Spinal cord (tissue), 10 donors: Measurements from ENCODE around the gene DCBLD1. TPM values are rescaled to one million over a fixed set of nuclear protein-coding genes. Genes with fewer than 3 reads are reported as not detected.

Source experiments
- DNase-seq, 6 donors: peaks; one replicate each; pipeline versions ENCODE4 v3.0.0 to v3.0.0-alpha.2; 2013 to 2015; ENCODE audit warnings: low spot score in 6 of 6, low read depth in 4 of 6
- H3K27ac ChIP-seq: one replicate; pipeline ENCODE4 v1.5.1; 2013; ENCODE audit warnings: low read depth, low read length, control low read depth
- H3K27me3 ChIP-seq: one replicate; pipeline ENCODE4 v1.6.1; 2013; ENCODE audit warnings: low read length; ENCODE audit not compliant: control insufficient read depth, insufficient read depth
- H3K36me3 ChIP-seq: one replicate; pipeline ENCODE4 v1.6.1; 2013; ENCODE audit warnings: low read length; ENCODE audit not compliant: control insufficient read depth, insufficient read depth
- H3K4me1 ChIP-seq: one replicate; pipeline ENCODE4 v1.6.1; 2013; ENCODE audit warnings: low read length; ENCODE audit not compliant: control insufficient read depth, insufficient read depth
- H3K4me3 ChIP-seq: one replicate; pipeline ENCODE4 v1.5.1; 2013; ENCODE audit warnings: low read depth, low read length, control low read depth
- H3K9me3 ChIP-seq: one replicate; pipeline ENCODE4 v1.6.1; 2013; ENCODE audit warnings: low read length; ENCODE audit not compliant: control insufficient read depth, insufficient read depth
- WGBS: methylation state at CpG from one replicate; pipeline ENCODE4 v1.1.5; 2013; ENCODE audit warnings: missing lambda C conversion rate; ENCODE audit not compliant: insufficient coverage; 5-methylcytosine and 5-hydroxymethylcytosine counted together
- polyA plus RNA-seq, 2 donors: library from polyadenylated mRNA; unstranded; fragments of 120-200 nt; gene quantifications; one replicate each; pipeline ENCODE4 v1.2.1, GENCODE V29; 2013; ENCODE audit not compliant: insufficient read length in 2 of 2
- total RNA-seq, 2 donors: library from RNA; depleted of rRNA in 1 of 2; stranded (reverse); fragments of 120-200 nt in 1 of 2; fragments of >200 nt in 1 of 2; gene quantifications; one replicate each; pipeline versions ENCODE4 v1.2.3 to v1.2.4, GENCODE V29; 2013 to 2014
- donor health status: healthy.

The DCBLD1 gene
- total and polyA plus RNA-seq, 4 donors = 7.5 to 9.4 (median 9.0) TPM

GRCh38 chr6:117506180-117506835 lies 23.8 kb downstream of the DCBLD1 start:
- H3K27me3 ChIP-seq = no peaks in the 10 kb centered on the region
- 44% methylated on average over 1 of the region's 3 CpGs for WGBS
- H3K4me3 ChIP-seq = no peak overlapping the region
- DNase-seq = peak in 1 of 6 donors; percentile 44
- no peaks in the 10 kb centered on the region for H3K9me3 ChIP-seq
- no peak overlapping the region for H3K27ac ChIP-seq
- no peaks in the 10 kb centered on the region for H3K36me3 ChIP-seq
- peaks cover 4% of the 10 kb centered on the region for H3K4me1 ChIP-seq

- Histone ChIP-seq H3K4me1 (peaks cover 4% of the 10 kb centered on the region), H3K4me3 (no peak overlapping the region), H3K36me3 (no peaks in the 10 kb centered on the region), H3K27me3 (no peaks in the 10 kb centered on the region), H3K9me3 (no peaks in the 10 kb centered on the region), H3K27ac (no peak overlapping the region)
- no CpG with 5 or more reads among the region's 2 CpGs for WGBS
- no peak for DNase-seq
Measured at GRCh38 chr6:117506907-117507306, 24.4 kb downstream of the DCBLD1 start.

- Histone ChIP-seq H3K4me1 (peaks cover 4% of the 10 kb centered on the region), H3K4me3 (no peak overlapping the region), H3K27ac (no peak overlapping the region), H3K27me3 (no peaks in the 10 kb centered on the region), H3K36me3 (no peaks in the 10 kb centered on the region), H3K9me3 (no peaks in the 10 kb centered on the region)
- DNase-seq = no peak
- WGBS = 90% methylated on average over 3 of the region's 4 CpGs
Measured at GRCh38 chr6:117508450-117508971, 26.0 kb downstream of the DCBLD1 start.

GRCh38 chr6:117509021-117509420 lies 26.5 kb downstream of the DCBLD1 start:
- Histone ChIP-seq H3K36me3 (no peaks in the 10 kb centered on the region), H3K4me1 (peaks cover 4% of the 10 kb centered on the region), H3K4me3 (no peak overlapping the region), H3K27me3 (no peaks in the 10 kb centered on the region), H3K9me3 (no peaks in the 10 kb centered on the region), H3K27ac (no peak overlapping the region)
- no peak for DNase-seq
- no CpG with 5 or more reads among the region's 7 CpGs for WGBS

GRCh38 chr6:117512056-117512828 lies 29.8 kb downstream of the DCBLD1 start:
- peak overlapping the region; percentile 1 for H3K4me3 ChIP-seq
- 44% methylated on average over 3 of the region's 7 CpGs for WGBS
- DNase-seq = peak in 2 of 6 donors; percentile 17 to 58
- no peaks in the 10 kb centered on the region for H3K4me1 ChIP-seq
- H3K9me3 ChIP-seq = no peaks in the 10 kb centered on the region
- no peaks in the 10 kb centered on the region for H3K27me3 ChIP-seq
- H3K36me3 ChIP-seq = no peaks in the 10 kb centered on the region
- H3K27ac ChIP-seq = peak overlapping the region; percentile 13

- no peak overlapping the region for H3K27ac ChIP-seq
- no peaks in the 10 kb centered on the region for H3K27me3 ChIP-seq
- no peaks in the 10 kb centered on the region for H3K4me1 ChIP-seq
- peak in 2 of 6 donors; percentile 7 to 51 for DNase-seq
- no peaks in the 10 kb centered on the region for H3K36me3 ChIP-seq
- no peaks in the 10 kb centered on the region for H3K9me3 ChIP-seq
- no peak overlapping the region for H3K4me3 ChIP-seq
- no CpG with 5 or more reads among the region's 2 CpGs for WGBS
Measured at GRCh38 chr6:117512987-117513573, 30.6 kb downstream of the DCBLD1 start.

- Histone ChIP-seq H3K4me3 (no peak overlapping the region), H3K36me3 (no peaks in the 10 kb centered on the region), H3K4me1 (no peaks in the 10 kb centered on the region), H3K27me3 (no peaks in the 10 kb centered on the region), H3K9me3 (no peaks in the 10 kb centered on the region), H3K27ac (no peak overlapping the region)
- DNase-seq = no peak
- no CpG with 5 or more reads among the region's 7 CpGs for WGBS
Measured at GRCh38 chr6:117513778-117514365, 31.4 kb downstream of the DCBLD1 start.

GRCh38 chr6:117514655-117515054 lies 32.2 kb downstream of the DCBLD1 start:
- DNase-seq = no peak
- H3K27me3 ChIP-seq = no peaks in the 10 kb centered on the region
- H3K36me3 ChIP-seq = no peaks in the 10 kb centered on the region
- H3K9me3 ChIP-seq = no peaks in the 10 kb centered on the region
- WGBS = no CpG with 5 or more reads among the region's 1 CpG
- no peak overlapping the region for H3K27ac ChIP-seq
- H3K4me1 ChIP-seq = no peaks in the 10 kb centered on the region
- no peak overlapping the region for H3K4me3 ChIP-seq

GRCh38 chr6:117515326-117515725 lies 32.9 kb downstream of the DCBLD1 start:
- Histone ChIP-seq H3K4me1 (no peaks in the 10 kb centered on the region), H3K27me3 (no peaks in the 10 kb centered on the region), H3K36me3 (no peaks in the 10 kb centered on the region), H3K27ac (no peak overlapping the region), H3K9me3 (no peaks in the 10 kb centered on the region), H3K4me3 (no peak overlapping the region)
- no peak for DNase-seq
